Neuronal stem cell (in vitro differentiated cells): ENCODE measurements around the gene ABT1.

Experiments
- DNase-seq: peaks from one replicate; pipeline ENCODE4 v3.0.0-alpha.2; 2013; ENCODE audit warnings: low spot score
- H2AFZ ChIP-seq: one replicate; pipeline ENCODE4 v1.6.1; 2013; ENCODE audit warnings: mild to moderate bottlenecking, low read length, inconsistent platforms
- H2AK5ac ChIP-seq: 2 replicates; pipeline ENCODE4 v1.6.1; 2013; ENCODE audit warnings: low read depth, mild to moderate bottlenecking, inconsistent platforms, low read length, moderate library complexity, mixed read lengths
- H2BK120ac ChIP-seq: 2 replicates; pipeline ENCODE4 v1.6.1; 2013; ENCODE audit warnings: low read depth, mild to moderate bottlenecking, inconsistent platforms, low read length, moderate library complexity, mixed read lengths
- H2BK12ac ChIP-seq: one replicate; pipeline ENCODE4 v1.6.1; 2013; ENCODE audit warnings: low read length, inconsistent platforms
- H2BK15ac ChIP-seq: 2 replicates; pipeline ENCODE4 v1.6.1; 2013; ENCODE audit warnings: mild to moderate bottlenecking, low read length, inconsistent platforms, mixed read lengths
- H2BK5ac ChIP-seq: one replicate; pipeline ENCODE4 v1.6.1; 2013; ENCODE audit warnings: inconsistent platforms, mild to moderate bottlenecking, low read length, moderate library complexity
- H3K14ac ChIP-seq: one replicate; pipeline ENCODE4 v1.6.1; 2013; ENCODE audit warnings: low read length, inconsistent platforms
- H3K18ac ChIP-seq: 2 replicates; pipeline ENCODE4 v1.6.1; 2013; ENCODE audit warnings: low read length, inconsistent platforms
- H3K23ac ChIP-seq: 2 replicates; pipeline ENCODE4 v1.6.1; 2013; ENCODE audit warnings: low read depth, mild to moderate bottlenecking, mixed read lengths, low read length, inconsistent platforms; ENCODE audit not compliant: poor library complexity
- H3K27ac ChIP-seq: replicated peaks from 3 replicates; pipeline ENCODE4 v1.5.1; 2013; ENCODE audit warnings: low read length, inconsistent platforms
- H3K27me3 ChIP-seq, 3 experiments: 2 replicates each; pipeline ENCODE4 v1.6.1; 2013; ENCODE audit warnings: low read length in 3 of 3, mild to moderate bottlenecking in 2 of 3, inconsistent platforms in 1 of 3, low read depth in 1 of 3, mixed read lengths in 1 of 3, moderate library complexity in 1 of 3; ENCODE audit not compliant: control insufficient read depth in 3 of 3, insufficient read depth in 3 of 3
- H3K36me3 ChIP-seq, 2 donors: replicated peaks in 1 of 2; 2 replicates each; pipeline ENCODE4 v1.6.1; 2013; ENCODE audit warnings: low read length in 2 of 2; ENCODE audit not compliant: control insufficient read depth in 2 of 2, insufficient read depth in 2 of 2
- H3K4ac ChIP-seq: 2 replicates; pipeline ENCODE4 v1.6.1; 2013; ENCODE audit warnings: inconsistent platforms, mild to moderate bottlenecking, low read length, moderate library complexity
- H3K4me1 ChIP-seq, 2 donors: 1 replicate in 1 of 2; 2 replicates in 1 of 2; pipeline ENCODE4 v1.6.1; 2013; ENCODE audit warnings: low read length in 2 of 2, low read depth in 1 of 2; ENCODE audit not compliant: control insufficient read depth in 2 of 2, insufficient read depth in 1 of 2
- H3K4me2 ChIP-seq: one replicate; pipeline ENCODE4 v1.6.1; 2013; ENCODE audit warnings: mild to moderate bottlenecking, low read length, inconsistent platforms; ENCODE audit not compliant: insufficient read depth, poor library complexity, severe bottlenecking
- H3K4me3 ChIP-seq, 2 donors: 2 replicates each; pipeline ENCODE4 v1.5.1; 2013; ENCODE audit warnings: low read length in 2 of 2, mild to moderate bottlenecking in 2 of 2, inconsistent platforms in 1 of 2, moderate library complexity in 1 of 2
- H3K79me1 ChIP-seq: one replicate; pipeline ENCODE4 v1.6.1; 2013; ENCODE audit warnings: low read depth, mild to moderate bottlenecking, inconsistent platforms, low read length, moderate library complexity
- H3K9ac ChIP-seq: one replicate; pipeline ENCODE4 v1.6.1; 2013; ENCODE audit warnings: mild to moderate bottlenecking, low read depth, low read length, inconsistent platforms; ENCODE audit not compliant: poor library complexity
- H3K9me3 ChIP-seq, 2 donors: replicated peaks in 1 of 2; 2 replicates each; pipeline versions ENCODE3 to v1.6.1; 2013; ENCODE audit warnings: low read length in 2 of 2, mild to moderate bottlenecking in 2 of 2, inconsistent platforms in 1 of 2, low read depth in 1 of 2, mixed read lengths in 1 of 2, moderate library complexity in 1 of 2; ENCODE audit not compliant: control insufficient read depth in 2 of 2, insufficient read depth in 1 of 2
- H4K8ac ChIP-seq: one replicate; pipeline ENCODE4 v1.6.1; 2013; ENCODE audit warnings: low read depth, mild to moderate bottlenecking, inconsistent platforms, low read length, moderate library complexity
- H4K91ac ChIP-seq: one replicate; pipeline ENCODE4 v1.6.1; 2013; ENCODE audit warnings: low read length, low read depth, mild to moderate bottlenecking, inconsistent platforms; ENCODE audit not compliant: poor library complexity
- WGBS, 2 donors: extraction: QIAGEN DNeasy Blood & Tissue Kit; methylation state at CpG; one replicate each; pipeline ENCODE4 v1.1.7; 2013; ENCODE audit warnings: missing lambda C conversion rate in 2 of 2, mixed read lengths in 1 of 2; ENCODE audit not compliant: insufficient read length in 2 of 2, insufficient replicate concordance in 1 of 2; ENCODE audit errors: extremely low coverage in 2 of 2; 5-methylcytosine and 5-hydroxymethylcytosine counted together

ABT1 gene

GRCh38 chr6:26629359-26629758 is 32.6 kb downstream of the ABT1 start:
- no CpG with 5 or more reads among the region's 1 CpG for WGBS, 2 donors
- peaks cover 2 to 14% of the 10 kb centered on the region in 2 donors for H3K9me3 ChIP-seq
- H2AFZ ChIP-seq: no peak overlapping the region
- no peak overlapping the region for H3K4me3 ChIP-seq
- no peak overlapping the region for H2BK5ac ChIP-seq
- no peak overlapping the region for H3K9ac ChIP-seq
- no peak overlapping the region for H3K27ac ChIP-seq
- no peak overlapping the region for H2AK5ac ChIP-seq
- no peak overlapping the region for H3K4ac ChIP-seq
- H3K18ac ChIP-seq: no peak overlapping the region
- H2BK120ac ChIP-seq: no peak overlapping the region
- H2BK15ac ChIP-seq: no peak overlapping the region
- H3K4me2 ChIP-seq: no peak overlapping the region
- no peak for DNase-seq
- no peak overlapping the region for H3K14ac ChIP-seq
- H3K4me1 ChIP-seq: no peaks in the 10 kb centered on the region
- H4K91ac ChIP-seq: no peak overlapping the region
- no peak overlapping the region for H2BK12ac ChIP-seq
- no peaks in the 10 kb centered on the region for H3K79me1 ChIP-seq
- no peaks in the 10 kb centered on the region for H3K27me3 ChIP-seq
- no peak overlapping the region for H3K23ac ChIP-seq
- no peak overlapping the region for H4K8ac ChIP-seq
- peaks cover 5 to 13% of the 10 kb centered on the region in 2 donors for H3K36me3 ChIP-seq

GRCh38 chr6:26640806-26641205 is 44.1 kb downstream of the ABT1 start:
- Histone ChIP-seq H4K8ac (no peak overlapping the region), H2BK5ac (no peak overlapping the region), H3K79me1 (peaks cover 2% of the 10 kb centered on the region), H3K18ac (no peak overlapping the region), H3K9ac (no peak overlapping the region), H3K27ac (no peak overlapping the region), H2AK5ac (no peak overlapping the region), H3K4me3 (no peak overlapping the region), H3K36me3 (peaks cover 26 to 73% of the 10 kb centered on the region in 2 donors), H3K4me1 (no peaks in the 10 kb centered on the region), H2AFZ (no peak overlapping the region), H2BK12ac (no peak overlapping the region), H3K14ac (no peak overlapping the region), H3K4ac (no peak overlapping the region), H3K9me3 (peaks cover 17 to 67% of the 10 kb centered on the region in 2 donors), H2BK120ac (no peak overlapping the region), H2BK15ac (no peak overlapping the region), H3K23ac (no peak overlapping the region), H4K91ac (no peak overlapping the region), H3K27me3 (no peaks in the 10 kb centered on the region), H3K4me2 (no peak overlapping the region)
- no CpG with 5 or more reads among the region's 2 CpGs for WGBS, 2 donors
- DNase-seq: no peak

- H3K27ac ChIP-seq: no peak overlapping the region
- no peak overlapping the region for H3K23ac ChIP-seq
- H4K91ac ChIP-seq: no peak overlapping the region
- H2BK12ac ChIP-seq: no peak overlapping the region
- H3K27me3 ChIP-seq: no peaks in the 10 kb centered on the region
- no peak overlapping the region for H3K14ac ChIP-seq
- H3K4me1 ChIP-seq: no peaks in the 10 kb centered on the region
- peaks cover 4 to 84% of the 10 kb centered on the region in 2 donors for H3K9me3 ChIP-seq
- H3K18ac ChIP-seq: no peak overlapping the region
- no peak overlapping the region for H3K9ac ChIP-seq
- no peak overlapping the region for H3K4me2 ChIP-seq
- H2AFZ ChIP-seq: no peak overlapping the region
- H2BK5ac ChIP-seq: no peak overlapping the region
- peaks cover 2% of the 10 kb centered on the region for H3K79me1 ChIP-seq
- H3K4ac ChIP-seq: no peak overlapping the region
- H2BK120ac ChIP-seq: no peak overlapping the region
- no peak for DNase-seq
- no peak overlapping the region for H4K8ac ChIP-seq
- H3K4me3 ChIP-seq: no peak overlapping the region
- H2BK15ac ChIP-seq: no peak overlapping the region
- H2AK5ac ChIP-seq: no peak overlapping the region
- no CpG with 5 or more reads among the region's 1 CpG for WGBS, 2 donors
- peaks cover 17 to 78% of the 10 kb centered on the region in 2 donors for H3K36me3 ChIP-seq
Measured at GRCh38 chr6:26646074-26646473, 49.3 kb downstream of the ABT1 start.
